A172 (cell line): ENCODE data around the gene BTBD9. TPM values are rescaled to one million over a fixed set of nuclear protein-coding genes. Genes with fewer than 3 reads are reported as not detected.

ENCODE experiments used
- DNase-seq: peaks from one replicate; pipeline ENCODE4 v3.0.0-alpha.2; 2015; ENCODE audit warnings: low spot score
- total RNA-seq: library from RNA; depleted of rRNA; stranded (reverse); fragments of >200 nt; shearing (Covaris generic); gene quantifications from 2 replicates; pipeline ENCODE4 v1.2.3, GENCODE V29; 2014

BTBD9 gene
- total RNA-seq, 1 experiment from 2014 or later: 6.9 TPM

DNA sequence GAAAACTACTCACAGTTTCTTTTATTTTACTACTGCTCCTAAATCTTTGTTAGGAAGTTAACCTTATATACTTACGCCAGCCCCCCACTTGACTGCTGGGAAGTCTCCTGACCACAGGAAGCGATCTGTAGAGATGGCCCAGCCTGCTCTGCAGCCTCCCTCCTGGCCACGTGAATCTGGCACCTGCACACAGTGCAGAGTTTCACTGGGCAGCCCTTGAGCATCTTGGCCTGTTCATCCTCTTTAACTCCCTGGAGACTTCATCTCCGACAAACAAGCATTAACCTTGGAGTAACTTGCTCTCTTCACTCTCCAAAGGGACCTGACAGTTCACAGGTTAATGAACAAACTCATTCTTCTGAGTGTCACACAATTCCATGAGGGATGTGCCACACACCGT is 294.1 kb downstream of the BTBD9 start:
- no peak for DNase-seq

DNA sequence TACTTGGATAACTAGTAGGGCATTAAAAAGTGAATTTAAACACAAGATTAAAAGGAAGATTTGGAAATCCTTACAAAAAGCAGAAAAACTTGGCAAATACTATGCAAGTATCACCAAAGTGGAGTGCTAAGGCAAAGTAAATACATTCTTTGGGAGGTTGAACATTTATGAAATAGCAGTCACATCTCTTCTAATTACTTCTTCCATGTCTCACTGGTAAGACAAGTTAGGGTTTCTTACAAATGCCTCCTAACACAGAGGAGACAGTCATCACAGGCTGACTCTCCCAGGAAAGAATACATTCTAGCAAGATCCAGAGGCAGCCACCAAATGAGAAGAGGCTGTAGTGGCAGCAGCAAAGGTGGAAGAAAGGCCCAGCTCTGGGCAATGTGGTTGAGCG is 298.2 kb downstream of the BTBD9 start:
- DNase-seq: no peak

DNA sequence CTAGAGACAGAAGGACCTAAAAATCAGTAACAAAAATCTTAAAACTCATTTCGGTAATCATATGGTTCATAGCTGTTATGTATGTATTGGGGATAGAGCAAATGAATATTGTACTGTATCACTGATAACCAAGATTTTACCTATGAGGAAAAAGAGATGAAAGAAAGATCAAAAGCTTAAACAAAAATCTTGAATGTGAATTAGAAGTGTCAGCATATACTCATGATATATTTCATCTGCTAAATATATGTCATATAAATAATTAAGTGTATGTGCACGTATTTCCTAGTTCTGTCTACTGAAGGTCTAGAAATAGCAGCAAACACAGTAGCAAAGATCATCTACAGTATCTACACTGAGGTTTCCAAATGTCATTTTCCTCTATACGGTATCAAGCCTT is 299.8 kb downstream of the BTBD9 start:
- DNase-seq: no peak

DNA sequence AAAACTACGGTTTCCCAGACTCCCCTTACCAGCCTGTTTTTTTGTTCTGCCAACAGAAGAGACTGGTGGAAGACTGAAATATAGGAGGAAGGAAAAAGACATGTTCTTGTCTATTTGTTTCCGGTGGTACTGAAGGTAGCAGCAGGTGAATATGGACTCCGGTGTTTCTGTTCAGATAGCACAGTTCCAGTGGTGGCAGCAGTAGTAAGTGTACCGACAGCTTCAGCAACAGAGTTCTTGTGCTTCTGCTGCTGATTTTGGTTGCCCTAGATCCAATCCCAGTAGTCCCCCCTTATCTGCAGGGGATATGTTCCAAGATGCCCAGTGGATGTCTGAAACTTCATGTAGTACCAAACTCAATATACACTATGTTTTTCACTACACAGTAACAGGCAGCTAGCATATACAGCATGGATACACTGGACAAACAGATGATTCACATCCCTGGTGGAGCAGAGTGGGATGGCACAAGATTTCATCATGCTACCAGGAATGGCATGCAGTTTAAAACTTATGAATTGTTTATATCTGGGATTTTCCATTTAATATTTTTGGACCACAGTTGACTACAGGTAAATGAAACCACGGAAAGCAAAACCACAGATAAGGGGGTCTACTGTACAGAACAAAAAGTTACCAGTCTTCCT is 301.8 kb downstream of the BTBD9 start:
- DNase-seq: peak; percentile 26

DNA sequence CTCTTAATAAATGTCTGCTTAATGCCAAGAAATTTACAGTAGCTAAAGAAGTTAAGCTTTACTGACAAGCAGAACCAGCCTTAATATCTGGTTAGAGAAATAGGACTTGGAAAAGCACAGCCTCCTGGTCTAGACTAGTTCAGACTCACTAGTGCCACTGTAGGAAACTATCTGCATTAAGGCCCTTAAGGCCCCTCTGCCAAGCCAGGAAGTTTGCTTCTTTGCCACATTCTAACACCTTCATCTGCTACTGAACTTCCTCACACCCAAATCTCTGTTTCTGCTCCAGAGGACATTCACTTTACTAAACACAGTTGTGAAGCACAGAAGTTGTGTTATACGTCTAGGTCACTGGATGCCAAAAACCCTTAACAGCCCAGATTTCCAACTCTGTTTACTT is 302.8 kb downstream of the BTBD9 start:
- no peak for DNase-seq

DNA sequence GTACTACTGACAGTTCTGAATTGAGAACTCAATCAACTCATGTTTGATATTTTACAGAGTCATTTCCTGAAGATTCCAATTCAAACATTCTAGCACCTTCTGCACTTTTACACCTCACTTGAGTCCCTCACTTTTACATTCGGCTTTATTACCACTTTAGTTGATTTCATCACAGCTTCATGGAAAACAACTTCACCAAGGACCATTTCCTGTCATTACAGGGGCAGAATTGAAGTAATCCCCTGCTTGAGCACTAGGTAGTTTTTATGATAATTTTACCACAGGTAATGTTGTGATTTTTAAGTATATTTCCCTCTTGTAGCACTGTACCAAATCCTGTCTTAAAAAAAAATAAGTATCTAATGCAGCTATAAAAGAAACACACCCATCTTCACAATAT is 312.9 kb downstream of the BTBD9 start:
- DNase-seq: no peak

DNA sequence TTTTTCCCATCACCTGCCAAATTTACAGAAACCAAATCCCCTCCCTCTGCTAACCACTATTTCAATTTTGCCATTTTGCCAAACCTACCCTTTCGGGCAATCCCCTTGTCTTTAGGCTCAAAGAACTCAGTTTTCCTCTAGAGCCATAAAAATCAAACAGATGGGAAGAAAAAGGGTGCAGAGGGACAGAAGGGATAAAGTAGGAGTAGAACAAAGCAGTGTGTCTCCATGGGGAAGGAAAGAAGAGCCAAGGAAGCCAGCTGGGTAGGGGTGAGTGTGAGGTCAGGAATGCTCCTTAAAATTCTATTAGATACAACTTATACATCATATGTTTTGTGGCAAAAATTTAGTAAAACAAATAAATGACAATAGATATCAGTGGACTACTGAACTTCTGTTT is 316.5 kb downstream of the BTBD9 start:
- no peak for DNase-seq

DNA sequence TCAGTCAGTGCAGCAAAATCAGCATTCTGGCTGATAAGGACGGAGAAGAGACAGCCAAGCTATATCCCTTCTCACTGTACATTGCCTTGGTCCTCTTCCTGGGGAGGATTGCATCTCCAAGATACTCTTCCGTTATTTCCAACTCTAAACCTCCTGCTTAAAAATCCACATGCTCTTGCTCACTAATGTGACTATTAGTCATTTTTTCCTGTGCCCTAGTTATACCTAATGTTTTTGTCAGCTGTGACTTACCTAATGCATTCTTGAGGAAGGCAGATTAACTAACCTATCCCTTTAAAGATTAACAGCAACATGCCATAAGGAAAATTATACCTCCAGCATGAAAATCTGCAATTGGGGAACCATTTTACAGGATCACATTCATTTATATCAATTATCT is 317.6 kb downstream of the BTBD9 start:
- no peak for DNase-seq

DNA sequence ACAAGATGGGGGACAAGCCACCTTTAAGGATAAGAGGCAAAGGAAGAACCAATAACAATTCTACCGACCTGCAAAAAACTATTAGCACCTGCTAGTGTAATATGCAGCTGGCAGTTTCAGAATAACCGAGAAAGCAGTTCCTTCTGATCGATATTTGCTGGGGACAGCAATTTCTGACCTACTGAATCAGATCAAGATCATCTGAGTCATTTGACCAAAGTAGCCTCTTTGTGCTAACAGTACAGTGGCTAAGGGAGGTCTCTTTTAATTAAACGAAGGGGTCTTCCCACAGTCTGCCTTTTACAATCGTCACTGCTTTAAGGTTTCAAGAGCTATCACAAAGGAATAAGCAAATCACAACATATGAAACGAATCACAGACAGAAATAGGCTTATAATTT is 318.9 kb downstream of the BTBD9 start:
- no peak for DNase-seq

DNA sequence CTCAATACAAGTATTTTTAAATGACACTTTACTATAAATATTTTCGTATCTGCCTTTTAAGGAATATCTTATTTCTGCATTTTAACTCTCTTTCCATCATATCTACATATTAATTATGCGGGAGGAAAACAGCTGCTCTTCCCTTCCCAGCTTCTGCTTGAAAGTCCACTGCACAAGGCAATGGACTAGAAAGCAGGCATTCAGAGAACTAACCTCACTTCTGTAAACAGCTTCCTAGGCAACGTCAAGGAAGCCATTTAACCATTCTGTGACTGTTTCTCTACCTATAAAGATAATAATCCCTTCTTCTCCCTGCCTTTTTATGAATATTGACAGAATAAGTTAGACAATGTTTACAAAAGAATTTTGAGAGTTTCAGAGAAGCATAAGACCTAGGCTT is 319.4 kb downstream of the BTBD9 start:
- DNase-seq: no peak

DNA sequence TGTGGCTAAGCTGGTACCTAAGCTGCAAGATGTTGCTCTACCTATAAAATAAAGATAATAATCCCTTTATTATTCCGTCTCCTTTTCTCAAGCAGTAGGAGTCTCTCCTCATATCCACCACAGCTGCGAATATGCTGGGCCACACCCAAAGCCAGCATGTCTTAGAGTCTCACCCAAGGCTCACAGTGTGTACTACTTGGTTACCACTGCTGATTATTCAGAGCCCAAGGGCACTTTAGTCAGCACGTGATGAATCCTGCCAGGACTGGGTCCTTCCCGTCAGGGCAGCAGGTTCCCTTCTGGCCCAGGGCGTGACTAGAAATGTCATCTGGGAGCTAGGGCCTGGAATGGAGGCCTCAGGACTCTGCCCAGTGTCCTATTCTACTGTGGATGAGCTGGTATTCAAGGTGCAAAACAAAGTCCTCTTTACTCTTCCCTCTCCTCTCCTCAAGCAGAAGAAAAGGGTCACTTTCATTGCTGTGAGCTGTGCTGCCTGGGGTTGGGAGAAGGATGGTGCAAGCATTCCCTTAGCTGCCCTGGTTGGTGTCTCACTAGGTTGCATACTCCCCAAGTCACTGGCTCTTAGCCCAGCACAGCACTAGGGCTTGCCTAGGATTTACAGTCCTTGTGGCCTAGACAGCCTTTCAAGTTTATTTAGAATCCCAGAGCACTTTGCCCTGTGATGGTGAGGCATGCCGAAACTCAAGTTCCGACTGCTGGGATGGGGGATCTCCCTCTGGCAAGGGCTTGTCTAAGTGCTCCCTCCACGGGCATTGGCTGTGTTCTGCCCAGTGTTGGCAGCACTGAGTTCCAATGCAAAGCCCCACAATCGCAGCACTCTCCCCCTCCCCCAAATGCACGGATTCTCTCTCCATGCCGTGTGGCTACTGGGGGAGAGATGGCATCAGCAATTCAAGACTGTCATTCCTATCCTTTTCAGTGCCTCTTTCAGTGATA is 320.2 kb downstream of the BTBD9 start:
- peak; percentile 3 for DNase-seq

DNA sequence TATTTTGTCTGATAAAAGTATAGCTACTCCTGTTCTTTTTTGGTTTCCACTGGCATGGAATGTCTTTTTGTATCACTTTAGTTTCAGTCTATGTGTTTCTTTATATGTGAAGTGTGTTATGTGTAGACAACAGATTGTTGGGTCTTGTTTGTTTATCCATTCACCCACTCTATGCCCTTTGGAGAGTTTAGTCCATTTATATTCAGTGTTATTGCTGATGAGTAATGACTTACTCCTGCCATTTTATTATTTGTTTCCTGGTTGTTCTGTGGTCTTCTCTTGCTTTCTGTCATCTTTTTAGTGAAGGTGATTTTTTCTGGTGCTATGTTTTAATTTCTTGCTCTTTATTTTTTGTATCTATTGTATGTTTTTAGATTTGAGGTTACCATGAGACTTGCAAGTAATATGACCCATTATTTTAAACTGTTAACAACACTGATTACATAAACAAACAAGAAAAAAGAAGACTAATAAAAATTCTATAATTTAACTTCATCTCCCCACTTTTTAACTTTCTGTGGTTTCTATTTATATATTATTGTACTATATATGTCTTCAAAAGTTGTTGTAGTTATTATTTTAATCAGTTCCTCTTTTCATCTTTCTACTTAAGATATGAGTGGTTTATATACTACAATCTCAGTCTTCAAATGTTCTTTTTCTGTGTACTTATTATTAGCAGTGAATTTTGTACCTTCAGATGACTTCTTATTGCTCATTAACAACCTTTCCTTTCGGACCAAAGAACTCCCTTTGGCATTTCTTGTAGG is 323.4 kb downstream of the BTBD9 start:
- DNase-seq: no peak

DNA sequence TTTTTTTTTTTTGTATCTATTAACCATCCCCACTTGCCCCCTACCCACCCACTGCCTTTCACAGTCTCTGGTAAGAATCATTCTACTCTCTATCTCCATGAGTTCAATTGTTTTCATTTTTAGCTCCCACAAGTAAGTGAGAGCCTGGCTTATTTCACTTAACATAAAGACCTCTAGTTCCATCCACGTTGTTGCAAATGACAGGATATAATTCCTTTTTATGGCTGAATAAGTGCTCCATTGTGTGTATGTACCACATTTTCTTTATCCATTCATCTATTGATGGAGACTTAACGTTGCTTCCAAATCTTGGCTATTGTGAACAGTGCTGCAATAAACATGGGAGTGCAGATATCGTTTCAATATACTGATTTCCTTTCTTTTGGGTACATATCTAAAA is 328.5 kb downstream of the BTBD9 start:
- DNase-seq: no peak

DNA sequence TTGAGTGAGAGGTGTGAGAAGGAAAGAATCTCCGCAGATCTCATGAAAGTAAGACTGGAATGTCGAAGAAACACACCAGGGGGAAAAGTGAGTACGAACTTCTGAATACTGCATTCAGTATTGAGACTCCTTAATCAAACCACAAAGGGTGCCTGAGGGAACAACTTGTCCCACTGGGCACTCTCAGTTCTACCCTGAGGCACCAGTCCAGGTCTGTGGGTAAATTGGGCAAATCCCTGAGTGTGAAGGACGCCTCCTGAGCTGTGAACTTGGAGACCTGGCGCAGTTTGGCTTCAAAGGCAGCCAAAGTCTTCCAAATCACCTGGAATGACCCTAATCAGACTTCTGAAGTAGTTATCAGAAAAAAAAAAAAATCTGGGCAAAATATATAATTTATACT is 329.7 kb downstream of the BTBD9 start:
- no peak for DNase-seq

DNA sequence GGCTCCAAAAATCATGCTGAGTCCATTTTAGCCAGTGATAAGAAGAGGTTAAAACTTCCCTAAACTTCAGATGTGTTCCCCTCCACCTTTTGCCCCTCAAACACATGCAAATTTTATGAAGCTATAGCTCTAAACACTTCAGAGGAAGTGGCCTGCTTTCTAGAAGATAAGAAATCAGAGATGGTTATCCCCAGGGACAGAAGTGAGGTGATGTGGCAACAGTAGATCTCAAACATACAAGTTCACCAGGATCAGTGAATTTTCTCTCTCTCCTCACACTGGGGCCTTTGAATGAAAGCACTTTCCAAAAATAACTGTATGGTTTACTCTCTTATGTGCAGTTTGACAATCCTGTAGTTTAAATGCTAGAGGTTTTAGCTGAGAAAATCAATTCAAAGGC is 332.0 kb downstream of the BTBD9 start:
- DNase-seq: no peak

DNA sequence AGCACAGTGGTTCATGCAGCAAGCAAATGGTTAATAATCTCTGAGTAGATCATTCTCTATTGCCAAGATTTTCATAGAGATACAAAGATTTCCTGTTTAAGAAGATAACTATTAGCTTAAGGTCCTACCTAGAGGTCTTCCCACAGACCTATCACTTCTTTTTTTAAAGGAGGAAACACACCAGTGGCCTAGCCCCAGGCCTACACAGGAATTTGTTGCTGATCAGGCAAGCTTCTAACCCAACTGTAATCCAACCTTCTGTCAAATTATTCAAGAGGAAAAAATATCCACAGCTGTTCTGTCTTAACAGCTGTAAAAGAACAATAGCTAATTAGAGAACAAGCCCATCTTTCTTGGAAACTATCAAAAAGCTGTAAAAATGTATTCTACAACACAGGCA is 332.8 kb downstream of the BTBD9 start:
- DNase-seq: no peak

DNA sequence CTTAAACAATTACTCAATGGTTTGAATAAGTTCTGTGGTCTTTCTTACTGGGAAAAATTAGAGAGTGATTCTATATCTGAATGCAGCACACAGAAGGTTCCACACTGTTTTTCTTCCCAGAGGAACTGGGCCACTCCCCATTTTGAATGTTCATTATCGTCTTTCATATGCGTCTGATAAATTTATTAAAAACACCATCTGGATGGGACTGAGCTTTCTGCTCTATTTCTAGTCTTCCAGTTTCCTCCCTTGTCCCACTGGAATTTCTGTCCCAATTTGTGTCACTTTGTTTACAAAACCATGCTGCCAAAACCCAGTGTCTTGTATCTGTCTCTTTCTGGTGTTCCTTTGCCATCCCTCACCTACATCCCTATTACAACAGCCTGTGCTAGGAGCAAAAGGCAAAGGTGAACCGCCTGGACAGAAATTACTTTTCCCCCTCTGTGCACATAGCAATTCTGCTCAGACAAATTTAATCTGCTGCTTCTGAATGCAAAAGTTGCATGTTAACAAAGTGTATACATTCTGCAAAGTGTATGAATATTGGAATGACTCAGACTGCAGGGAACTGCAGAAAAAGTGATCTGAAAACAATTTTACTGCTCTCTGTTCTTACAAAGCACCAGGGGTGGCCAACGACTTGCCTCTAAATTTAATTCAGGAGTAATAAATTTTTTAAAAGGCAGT is 333.6 kb downstream of the BTBD9 start:
- DNase-seq: no peak

DNA sequence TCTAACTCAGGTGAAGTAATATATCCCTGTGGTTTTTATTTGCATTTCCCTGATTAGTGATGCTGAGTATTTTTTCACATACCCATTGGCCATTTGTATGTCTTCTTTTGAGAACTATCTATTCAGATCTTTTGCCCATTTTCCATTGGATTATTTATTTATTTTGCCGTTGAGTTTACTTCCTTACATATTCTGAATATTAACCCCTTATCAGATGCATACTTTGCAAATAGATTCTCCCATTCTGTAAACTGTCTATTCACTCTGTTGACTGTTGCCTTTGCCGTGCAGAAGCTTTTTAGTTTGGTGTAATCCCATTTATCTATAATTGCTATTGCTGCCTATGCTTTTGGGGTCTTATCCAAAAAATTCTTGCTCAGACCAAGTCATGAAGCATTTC is 336.9 kb downstream of the BTBD9 start:
- DNase-seq: no peak

DNA sequence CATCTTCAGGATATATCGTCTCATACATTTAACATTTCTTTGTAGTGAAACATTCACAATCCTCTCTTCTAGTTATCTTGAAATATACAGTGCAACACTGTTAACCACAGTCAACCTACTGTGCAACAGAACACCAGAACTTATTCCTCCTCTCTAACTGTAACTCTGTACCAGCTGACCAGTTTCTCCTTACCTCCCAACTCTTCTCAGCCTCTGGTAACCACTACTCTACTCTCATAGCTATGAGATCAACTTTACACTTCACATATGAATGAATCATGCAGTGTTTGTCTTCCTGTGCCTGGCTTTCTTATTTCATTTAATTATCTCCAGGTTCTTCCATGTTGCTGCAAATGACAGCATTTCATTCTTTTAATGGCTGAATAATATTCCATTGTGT is 337.6 kb downstream of the BTBD9 start:
- no peak for DNase-seq

DNA sequence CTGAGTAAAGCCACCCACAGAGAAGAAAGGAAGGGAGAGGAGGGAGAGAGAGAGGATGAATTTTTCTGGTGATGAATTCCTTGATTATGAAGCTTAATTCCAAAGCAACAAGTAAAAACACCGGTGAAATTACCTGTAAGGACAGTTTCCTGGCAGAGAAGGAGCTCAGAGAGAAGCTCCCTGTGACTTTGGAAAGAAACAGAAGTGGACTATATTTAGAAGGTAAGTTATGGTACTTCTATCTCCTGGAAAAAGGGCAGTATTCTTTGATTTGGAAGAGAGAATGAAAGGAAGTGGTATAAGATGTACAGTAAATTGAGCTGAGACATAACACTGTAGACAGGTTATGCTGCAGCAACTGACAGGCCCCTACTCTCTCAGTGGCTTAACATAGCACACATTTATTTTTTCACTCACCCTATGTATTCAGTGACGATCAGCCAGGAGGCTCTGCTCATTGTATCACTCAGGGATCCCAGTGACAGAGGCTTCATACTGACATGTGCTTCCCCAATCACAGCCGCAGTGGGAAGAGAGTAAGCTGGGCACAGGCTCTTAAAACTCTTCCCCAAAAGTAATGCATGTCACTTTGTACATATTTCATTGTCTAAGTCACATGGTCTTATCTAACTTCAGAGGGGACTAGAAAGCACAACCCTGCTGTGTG is 349.5 kb downstream of the BTBD9 start:
- DNase-seq: no peak

DNA sequence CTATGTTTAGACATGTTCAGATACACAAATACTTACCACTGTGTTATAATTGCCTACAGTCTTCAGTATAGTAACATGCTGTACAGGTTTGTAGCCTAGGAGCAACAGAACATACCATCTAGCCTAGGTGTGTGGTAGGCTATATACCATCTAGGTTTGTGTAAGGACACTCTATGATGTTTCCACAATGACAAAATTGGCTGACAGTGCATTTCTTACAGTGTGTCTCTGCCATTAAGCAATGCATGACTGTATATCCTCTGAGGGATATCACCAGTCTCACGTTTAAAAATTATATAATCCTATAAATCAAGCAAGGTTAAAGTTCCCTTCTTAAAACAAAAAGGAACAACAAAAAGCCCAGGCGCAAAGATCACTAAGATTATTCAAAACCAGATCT is 352.2 kb downstream of the BTBD9 start:
- DNase-seq: no peak
